DND-41 (cell line): Measurements from ENCODE around the gene GPC6.

ENCODE experiments used
- EZH2 ChIP-seq: IDR thresholded peaks from 3 replicates; pipeline ENCODE4 v1.6.1; 2012; ENCODE audit warnings: borderline replicate concordance, low read depth, mild to moderate bottlenecking, moderate library complexity, low read length, inconsistent platforms; ENCODE audit not compliant: severe bottlenecking
- TF ChIP-seq, protein P1 (sequence below): IDR thresholded peaks from 2 replicates; pipeline ENCODE4 v1.5.1; 2012; ENCODE audit warnings: borderline replicate concordance, low read length, moderate library complexity, mild to moderate bottlenecking; ENCODE audit not compliant: poor library complexity, severe bottlenecking; ENCODE audit errors: extremely low read depth

DNA sequence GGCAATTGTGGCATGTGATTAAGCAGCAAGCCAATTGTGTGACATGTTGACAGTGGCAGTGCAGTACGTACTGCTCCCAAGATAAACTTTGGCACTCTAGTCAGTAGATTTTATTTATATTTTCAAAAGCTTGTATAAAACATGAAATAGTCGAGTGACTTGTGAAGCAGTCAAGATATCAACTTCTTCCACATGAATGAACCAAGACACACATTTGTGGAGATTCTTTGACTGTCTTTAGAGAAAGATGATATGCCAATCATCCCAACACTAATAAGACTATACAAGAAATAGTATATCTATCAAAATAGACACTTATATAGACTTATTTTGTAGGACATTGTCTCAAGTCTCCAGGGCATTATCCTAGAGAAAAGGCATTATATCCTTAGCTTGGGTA, 714.8 kb downstream of the GPC6 start:
- TF ChIP-seq, protein P1, sequence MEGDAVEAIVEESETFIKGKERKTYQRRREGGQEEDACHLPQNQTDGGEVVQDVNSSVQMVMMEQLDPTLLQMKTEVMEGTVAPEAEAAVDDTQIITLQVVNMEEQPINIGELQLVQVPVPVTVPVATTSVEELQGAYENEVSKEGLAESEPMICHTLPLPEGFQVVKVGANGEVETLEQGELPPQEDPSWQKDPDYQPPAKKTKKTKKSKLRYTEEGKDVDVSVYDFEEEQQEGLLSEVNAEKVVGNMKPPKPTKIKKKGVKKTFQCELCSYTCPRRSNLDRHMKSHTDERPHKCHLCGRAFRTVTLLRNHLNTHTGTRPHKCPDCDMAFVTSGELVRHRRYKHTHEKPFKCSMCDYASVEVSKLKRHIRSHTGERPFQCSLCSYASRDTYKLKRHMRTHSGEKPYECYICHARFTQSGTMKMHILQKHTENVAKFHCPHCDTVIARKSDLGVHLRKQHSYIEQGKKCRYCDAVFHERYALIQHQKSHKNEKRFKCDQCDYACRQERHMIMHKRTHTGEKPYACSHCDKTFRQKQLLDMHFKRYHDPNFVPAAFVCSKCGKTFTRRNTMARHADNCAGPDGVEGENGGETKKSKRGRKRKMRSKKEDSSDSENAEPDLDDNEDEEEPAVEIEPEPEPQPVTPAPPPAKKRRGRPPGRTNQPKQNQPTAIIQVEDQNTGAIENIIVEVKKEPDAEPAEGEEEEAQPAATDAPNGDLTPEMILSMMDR = no peak
- no peak for TF ChIP-seq EZH2
